GM19328 (cell line): Measurements from ENCODE around the gene IPO11.

Experiments
- ATAC-seq: cut with Tn5 transposase; IDR thresholded peaks from one replicate; pipeline ENCODE4 v1.9.1; 2021; ENCODE audit warnings: mild to moderate bottlenecking, moderate library complexity; ENCODE audit not compliant: unreplicated experiment

IPO11 gene

GRCh38 chr5:62568800-62569432 lies 156.4 kb downstream of the IPO11 start:
- ATAC-seq: no peak

- ATAC-seq: no peak
These were observed 156.9 kb downstream of the IPO11 start for GRCh38 chr5:62569470-62569869.

- ATAC-seq: no peak
These were observed 160.5 kb downstream of the IPO11 start for GRCh38 chr5:62572918-62573514.

- ATAC-seq: no peak
These were observed 162.0 kb downstream of the IPO11 start for GRCh38 chr5:62574599-62574998.

GRCh38 chr5:62575066-62575465 lies 162.5 kb downstream of the IPO11 start:
- no peak for ATAC-seq

- no peak for ATAC-seq
These were observed 162.9 kb downstream of the IPO11 start for GRCh38 chr5:62575489-62575888.

- no peak for ATAC-seq
These were observed 164.1 kb downstream of the IPO11 start for GRCh38 chr5:62576570-62577170.

- ATAC-seq: no peak
These were observed 164.9 kb downstream of the IPO11 start for GRCh38 chr5:62577488-62577887.

- ATAC-seq: peak; percentile 79
These were observed 166.0 kb downstream of the IPO11 start, which contains the start of gene LRRC70 for GRCh38 chr5:62578540-62578939. Gene LRRC70 (plus strand): TSS chr5:62578819. CDS start chr5:62579439, 620 bp downstream.

GRCh38 chr5:62579761-62580160 lies 167.2 kb downstream of the IPO11 start:
- ATAC-seq: no peak

- ATAC-seq: no peak
These were observed 169.5 kb downstream of the IPO11 start for GRCh38 chr5:62581836-62582597.

GRCh38 chr5:62584391-62584790 lies 171.8 kb downstream of the IPO11 start:
- no peak for ATAC-seq

GRCh38 chr5:62585306-62585705 lies 172.7 kb downstream of the IPO11 start:
- no peak for ATAC-seq

GRCh38 chr5:62585751-62586150 lies 173.2 kb downstream of the IPO11 start:
- no peak for ATAC-seq

GRCh38 chr5:62587737-62588136 lies 175.2 kb downstream of the IPO11 start:
- no peak for ATAC-seq

GRCh38 chr5:62588668-62589067 lies 176.1 kb downstream of the IPO11 start:
- no peak for ATAC-seq

GRCh38 chr5:62589504-62589903 lies 176.9 kb downstream of the IPO11 start:
- ATAC-seq: no peak

GRCh38 chr5:62590387-62590786 lies 177.8 kb downstream of the IPO11 start:
- no peak for ATAC-seq

- no peak for ATAC-seq
These were observed 180.0 kb downstream of the IPO11 start for GRCh38 chr5:62592558-62592957.

- no peak for ATAC-seq
These were observed 180.8 kb downstream of the IPO11 start for GRCh38 chr5:62593331-62593730.

- no peak for ATAC-seq
These were observed 181.9 kb downstream of the IPO11 start for GRCh38 chr5:62594364-62594984.
